CD4-positive, alpha-beta T cell (primary cell): ENCODE measurements around the gene GRP. TPM values are rescaled to one million over a fixed set of nuclear protein-coding genes. Genes with fewer than 3 reads are reported as not detected.

Experiments
- ATAC-seq: fragments of 200-7000 bp; cut with Tn5 transposase; one replicate; pipeline ENCODE4 v1.10.0; 2022; ENCODE audit warnings: mild to moderate bottlenecking; ENCODE audit not compliant: poor library complexity
- CTCF ChIA-PET: fragments of 350-600 bp; sonication (Branson Sonifier 250); formaldehyde crosslinking; loops from one replicate; lab custom pipeline; 2021; ENCODE audit warnings: antibody characterized with exemption, inconsistent platforms; lab: Charles Lee
- POLR2A ChIA-PET: fragments of 350-600 bp; sonication (Branson Sonifier 250); formaldehyde crosslinking; loops from one replicate; lab custom pipeline; 2021; ENCODE audit warnings: antibody characterized with exemption, inconsistent platforms; lab: Charles Lee
- DNase-seq, 14 experiments: peaks; one replicate each; pipeline ENCODE4 v3.0.0-alpha.2; 2013 to 2020; ENCODE audit warnings: mixed read lengths in 2 of 14
- H3K27ac ChIP-seq, 2 donors: one replicate each; pipeline versions ENCODE4 v1.5.1 to v1.7.0; 2013; ENCODE audit warnings: low read length in 2 of 2, low read depth in 1 of 2, mild to moderate bottlenecking in 1 of 2
- H3K27me3 ChIP-seq, 2 experiments: 1 replicate in 1 of 2; 2 replicates in 1 of 2; pipeline versions ENCODE4 v1.6.1 to v1.7.0; 2013; ENCODE audit warnings: low read length in 2 of 2, control low read depth in 1 of 2, mild to moderate bottlenecking in 1 of 2, moderate library complexity in 1 of 2; ENCODE audit not compliant: insufficient read depth in 2 of 2, control insufficient read depth in 1 of 2
- H3K36me3 ChIP-seq: one replicate; pipeline ENCODE4 v1.6.1; 2013; ENCODE audit warnings: low read length, control low read depth; ENCODE audit not compliant: insufficient read depth
- H3K4me1 ChIP-seq: one replicate; pipeline ENCODE4 v1.6.1; 2013; ENCODE audit warnings: low read length, control low read depth; ENCODE audit not compliant: insufficient read depth
- H3K4me3 ChIP-seq: one replicate; pipeline ENCODE4 v1.5.1; 2013; ENCODE audit warnings: mild to moderate bottlenecking, low read length, moderate library complexity
- H3K9me3 ChIP-seq, 2 experiments: 1 replicate in 1 of 2; 2 replicates in 1 of 2; pipeline versions ENCODE4 v1.6.1 to v1.7.0; 2013; ENCODE audit warnings: low read length in 2 of 2, mild to moderate bottlenecking in 2 of 2, control low read depth in 1 of 2, moderate library complexity in 1 of 2; ENCODE audit not compliant: control insufficient read depth in 1 of 2, insufficient read depth in 1 of 2
- H3K27ac Mint-ChIP-seq: one replicate; pipeline ENCODE4 v1.8.0; 2020; ENCODE audit warnings: mixed read lengths
- H3K27me3 Mint-ChIP-seq: one replicate; pipeline ENCODE4 v1.8.0; 2021; ENCODE audit warnings: mixed read lengths
- H3K36me3 Mint-ChIP-seq: one replicate; pipeline ENCODE4 v1.8.0; 2021; ENCODE audit warnings: low read depth, mixed read lengths
- H3K4me1 Mint-ChIP-seq: one replicate; pipeline ENCODE4 v1.8.0; 2021; ENCODE audit warnings: low read depth, mixed read lengths
- H3K4me3 Mint-ChIP-seq: one replicate; pipeline ENCODE4 v1.8.0; 2020; ENCODE audit warnings: mild to moderate bottlenecking, mixed read lengths
- H3K9me3 Mint-ChIP-seq: one replicate; pipeline ENCODE4 v1.8.0; 2020; ENCODE audit warnings: mixed read lengths
- CTCF ChIP-seq: fragments of 200-600 bp; IDR thresholded peaks from one replicate; pipeline ENCODE4 v1.8.0; 2022; ENCODE audit warnings: antibody characterized with exemption, mild to moderate bottlenecking
- intact Hi-C, 2 experiments: fragments of 100-400 bp; cut with DNase I in 1 of 2; cut with micrococcal nuclease in 1 of 2; formaldehyde crosslinking; loops; one replicate each; pipeline versions ENCODE4 v1.15.1 to v1.9.0; 2023 to 2025; cut with DNase I, micrococcal nuclease
- total RNA-seq, 174 experiments: library from RNA in 2 of 174; stranded (reverse) in 2 of 174; gene quantifications; one replicate each; pipeline ENCODE4 v1.2.3 and lab custom pipeline; 2021 to 2026

GRP gene
- total RNA-seq, 2 experiments from 2014 or later: not detected

DNA sequence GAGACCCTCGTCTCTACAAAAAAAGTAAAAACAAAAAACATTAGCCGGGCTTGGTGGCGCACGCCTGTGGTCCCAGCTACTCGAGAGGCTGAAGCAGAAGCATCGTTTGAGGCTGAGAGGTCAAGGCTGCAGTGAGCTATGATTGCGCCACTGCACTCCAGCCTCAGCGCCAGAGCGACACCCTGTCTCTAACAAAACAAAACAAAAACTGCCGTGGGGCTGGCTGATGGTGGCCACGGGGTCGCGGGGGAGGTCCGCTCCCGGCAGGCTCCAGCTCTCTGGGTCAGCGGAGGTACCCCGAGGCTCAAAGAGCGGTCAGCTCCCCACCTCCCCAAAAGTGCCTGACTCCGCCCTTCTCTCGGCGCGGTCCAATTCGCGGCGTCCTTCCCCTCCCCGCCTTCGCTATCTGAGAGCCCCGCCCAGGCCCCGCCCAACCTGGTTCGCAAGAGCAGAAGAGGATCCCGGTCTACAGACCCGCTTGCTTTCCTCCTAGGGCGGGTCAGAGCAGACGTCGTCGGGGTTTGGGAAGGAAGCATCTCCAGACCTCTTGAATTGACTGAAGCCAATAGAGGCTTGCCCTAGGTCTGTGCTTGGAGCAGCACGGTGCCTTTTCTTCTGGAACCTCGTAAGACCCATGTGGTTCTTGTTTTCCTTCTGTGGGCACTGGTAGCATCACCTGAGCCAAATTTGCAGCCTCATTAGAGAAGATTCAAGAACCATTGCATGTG is 45.5 kb downstream of the GRP start:
- Histone ChIP-seq H3K27me3 (peaks cover 65 to 75% of the 10 kb centered on the region in 2 experiments), H3K27ac (no peak overlapping the region), H3K9me3 (peaks cover 0 to 37% of the 10 kb centered on the region in 2 experiments), H3K4me1 (peaks cover 25% of the 10 kb centered on the region), H3K4me3 (peak overlapping the region; percentile 33), H3K36me3 (no peaks in the 10 kb centered on the region)
- Mint-ChIP-seq H3K9me3 (peaks cover 2% of the 10 kb centered on the region), H3K27ac (no peak overlapping the region), H3K27me3 (peaks cover 88% of the 10 kb centered on the region), H3K4me3 (peak overlapping the region; percentile 30), H3K4me1 (peaks cover 39% of the 10 kb centered on the region), H3K36me3 (no peaks in the 10 kb centered on the region)
- CTCF ChIA-PET: no interaction called here
- intact Hi-C loops: no loop called here
- peak in 2 of 14 experiments; percentile 12 to 14 for DNase-seq
- no peak for TF ChIP-seq CTCF
- POLR2A ChIA-PET: no interaction called here
- ATAC-seq: no peak

DNA sequence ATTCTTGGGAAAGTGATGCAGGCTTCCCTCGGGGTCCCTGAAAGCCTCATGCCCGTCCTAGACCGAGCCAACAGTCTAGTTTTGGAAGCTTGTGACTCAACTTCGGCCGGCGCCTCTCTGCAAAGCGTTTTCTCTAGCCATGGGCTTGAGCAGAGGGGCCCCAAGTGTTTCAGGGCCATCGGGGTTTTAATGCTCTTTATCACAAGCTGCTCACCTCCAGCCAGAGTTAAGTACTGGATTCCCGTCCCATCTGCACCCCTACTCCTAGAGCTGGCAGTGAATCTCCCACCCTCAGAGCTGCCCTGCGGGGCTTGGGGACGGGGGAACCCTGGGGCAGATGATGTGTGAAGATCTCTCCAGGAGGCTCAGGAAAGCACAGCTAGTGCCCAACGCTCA is 46.0 kb downstream of the GRP start:
- no peaks in the 10 kb centered on the region for H3K36me3 Mint-ChIP-seq
- CTCF ChIA-PET: no interaction called here
- POLR2A ChIA-PET: no interaction called here
- peaks cover 44% of the 10 kb centered on the region for H3K4me1 Mint-ChIP-seq
- no peak overlapping the region for H3K4me3 ChIP-seq
- intact Hi-C loops: no loop called here
- H3K27me3 Mint-ChIP-seq: peaks cover 88% of the 10 kb centered on the region
- H3K27ac ChIP-seq: no peak overlapping the region
- peaks cover 70 to 80% of the 10 kb centered on the region in 2 experiments for H3K27me3 ChIP-seq
- no peak overlapping the region for H3K4me3 Mint-ChIP-seq
- ATAC-seq (no peak), DNase-seq (no peak)
- peaks cover 0 to 37% of the 10 kb centered on the region in 2 experiments for H3K9me3 ChIP-seq
- H3K27ac Mint-ChIP-seq: no peak overlapping the region
- peaks cover 25% of the 10 kb centered on the region for H3K4me1 ChIP-seq
- peaks cover 2% of the 10 kb centered on the region for H3K9me3 Mint-ChIP-seq
- no peak for TF ChIP-seq CTCF
- H3K36me3 ChIP-seq: no peaks in the 10 kb centered on the region

GRCh38 chr18:59266459-59266858 is 46.5 kb downstream of the GRP start:
- Histone ChIP-seq H3K9me3 (peaks cover 0 to 37% of the 10 kb centered on the region in 2 experiments), H3K4me3 (no peak overlapping the region), H3K4me1 (peaks cover 25% of the 10 kb centered on the region), H3K27me3 (peaks cover 74 to 85% of the 10 kb centered on the region in 2 experiments), H3K27ac (no peak overlapping the region), H3K36me3 (no peaks in the 10 kb centered on the region)
- no peaks in the 10 kb centered on the region for H3K36me3 Mint-ChIP-seq
- ChIA-PET CTCF (no interaction called here), POLR2A (no interaction called here)
- no peak overlapping the region for H3K27ac Mint-ChIP-seq
- H3K4me3 Mint-ChIP-seq: no peak overlapping the region
- peaks cover 2% of the 10 kb centered on the region for H3K9me3 Mint-ChIP-seq
- intact Hi-C loops: no loop called here
- no peak for DNase-seq
- no peak for TF ChIP-seq CTCF
- no peak for ATAC-seq
- peaks cover 88% of the 10 kb centered on the region for H3K27me3 Mint-ChIP-seq
- H3K4me1 Mint-ChIP-seq: peaks cover 48% of the 10 kb centered on the region
